Measurements from ENCODE around the gene NIT2.

The NIT2 gene

DNA sequence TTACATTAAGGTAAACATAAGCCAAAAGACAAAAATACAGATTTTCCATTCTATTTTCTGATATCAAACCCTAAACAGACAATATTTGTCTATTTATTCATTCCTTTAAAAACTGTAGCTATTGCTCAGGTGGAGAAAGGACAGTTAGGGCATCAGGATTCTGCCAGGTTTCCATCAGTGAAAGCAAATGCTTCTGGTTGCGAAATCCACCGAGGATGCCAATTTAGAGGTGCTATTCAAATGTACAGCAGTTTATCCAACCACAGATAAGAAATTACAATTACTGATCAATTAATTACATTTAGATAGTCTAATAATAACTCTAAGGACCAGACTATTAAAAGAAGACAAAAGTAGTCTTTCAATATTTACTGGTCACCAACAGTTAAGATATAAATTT lies 62.4 kb downstream of the NIT2 start:
- DNase-seq (ENCODE audit: low spot score) = no peak

DNA sequence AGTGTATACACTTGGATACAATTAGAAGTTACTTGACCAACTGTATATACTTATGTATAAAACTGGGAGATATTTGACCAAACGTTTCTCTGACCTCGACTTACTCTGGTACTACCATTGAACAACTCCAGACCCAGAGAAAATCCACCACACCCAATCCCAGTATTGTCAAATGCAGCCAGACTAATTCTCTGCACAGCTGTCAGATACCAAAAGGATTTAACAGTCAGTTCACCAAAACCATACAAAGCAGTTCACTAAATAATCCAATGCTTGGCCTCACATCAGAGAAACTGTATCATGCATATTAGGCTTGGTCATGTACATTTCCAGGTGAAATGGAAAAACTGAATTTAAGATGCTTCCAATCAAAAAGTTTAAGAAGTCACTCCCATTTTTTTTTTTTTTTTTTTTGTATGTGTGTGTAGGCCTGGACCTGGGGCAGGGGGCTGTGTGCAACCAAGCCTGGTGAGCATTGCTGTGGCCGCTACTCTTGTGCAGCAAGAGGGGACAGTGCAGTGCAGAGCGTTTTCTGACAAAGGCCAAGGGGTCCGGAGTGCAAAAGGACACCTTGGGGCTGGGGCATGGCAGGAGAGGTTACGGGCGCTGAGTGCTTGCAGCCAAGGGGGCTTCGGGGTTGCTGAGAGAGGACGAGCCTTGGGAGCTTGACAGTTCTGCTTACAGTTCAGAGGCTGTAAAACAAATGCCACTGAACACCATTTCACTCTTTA lies 64.9 kb downstream of the NIT2 start:
- no peak for DNase-seq (ENCODE audit: low spot score)

DNA sequence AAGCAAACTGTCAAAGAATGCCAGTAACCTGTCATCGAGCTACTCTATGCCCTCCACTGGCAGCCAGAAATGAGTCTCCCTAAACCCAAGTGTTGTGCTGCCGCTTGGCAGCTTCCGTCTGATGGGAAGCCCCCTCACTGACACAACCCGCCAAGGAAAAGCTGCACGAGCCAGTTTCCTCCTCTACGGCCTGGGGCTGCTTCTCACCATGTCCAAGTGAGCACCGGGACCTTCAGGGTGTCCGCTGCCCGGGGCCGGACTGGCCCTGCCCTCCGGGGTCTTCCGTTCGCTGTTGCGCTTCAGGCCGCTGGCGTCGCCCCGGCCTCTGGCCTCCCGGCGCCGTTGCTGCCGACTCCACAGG lies 65.8 kb downstream of the NIT2 start:
- DNase-seq (ENCODE audit: low spot score) = peak; percentile 5

DNA sequence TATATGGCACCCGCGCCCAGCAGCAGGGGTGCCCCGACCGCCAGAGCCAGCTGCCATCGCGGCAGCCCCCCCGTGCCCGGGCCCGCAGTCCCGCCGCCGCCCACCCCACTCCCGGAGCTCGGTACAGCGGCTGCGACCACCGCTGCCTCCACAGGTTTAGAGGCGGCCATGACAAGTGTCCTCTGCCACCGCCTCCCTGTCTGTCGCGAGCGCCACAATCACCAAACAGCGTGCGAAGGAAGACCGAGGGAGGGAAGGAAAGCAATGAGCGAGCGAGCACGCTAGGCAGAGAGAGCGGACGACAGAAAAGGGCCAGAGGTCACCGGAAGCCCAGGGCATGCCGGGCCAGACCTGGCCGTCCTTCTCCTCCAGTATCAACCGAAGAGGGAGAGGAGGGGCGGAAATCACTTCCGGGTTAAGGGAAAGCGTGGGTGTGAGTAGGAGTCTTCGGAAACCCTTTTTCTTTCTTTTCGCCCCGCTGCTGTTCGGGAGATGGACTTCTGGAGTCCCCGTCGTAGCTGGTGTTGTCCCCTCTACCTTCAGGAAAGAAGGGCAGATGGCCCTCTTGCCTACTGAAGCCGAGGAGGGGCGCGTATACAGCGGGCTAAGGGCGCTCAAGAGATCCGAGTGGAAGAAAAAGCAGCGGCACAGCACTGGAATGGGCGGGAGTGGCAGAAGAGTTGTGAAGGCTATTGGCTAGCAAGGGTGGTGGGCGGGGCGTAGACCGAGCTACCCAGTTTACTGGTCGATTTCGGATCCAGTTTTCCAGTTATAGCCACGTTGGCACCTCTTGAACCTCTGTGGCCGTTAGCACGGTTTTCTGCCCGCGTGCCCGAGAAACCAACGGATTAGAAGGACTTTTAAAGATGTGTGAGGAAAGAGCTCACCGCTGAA lies 66.5 kb downstream of the NIT2 start, which contains the start of the genes LNP1 and TOMM70:
TSS of gene LNP1 (plus strand) at position 760 of the 894 bp plus-strand sequence. CDS start 28,191 bp downstream, outside the sequence.
TSS of gene TOMM70 (minus strand) at position 310 of the 894 bp plus-strand sequence. CDS start at position 170, 140 bp downstream.
- peak; percentile 92 for DNase-seq (ENCODE audit: low spot score)

DNA sequence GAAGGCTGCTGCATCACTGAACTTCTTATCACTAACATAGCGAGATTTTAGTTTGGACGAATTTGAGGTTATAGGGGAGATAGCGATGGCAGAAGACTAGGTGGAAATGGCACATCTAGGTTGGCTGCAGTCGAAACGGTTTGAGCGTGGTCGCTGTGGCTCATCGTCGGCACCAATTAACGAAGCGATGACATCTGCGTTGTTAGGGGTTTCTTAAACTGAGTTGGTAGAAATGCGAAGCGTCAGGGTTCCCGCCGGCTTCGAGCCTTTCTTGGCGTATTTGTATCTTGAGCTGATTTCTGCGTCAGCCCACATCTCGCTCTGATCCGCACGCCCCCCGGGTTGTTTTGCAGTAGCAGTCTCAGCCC lies 67.1 kb downstream of the NIT2 start:
- DNase-seq (ENCODE audit: low spot score) = peak; percentile 32

DNA sequence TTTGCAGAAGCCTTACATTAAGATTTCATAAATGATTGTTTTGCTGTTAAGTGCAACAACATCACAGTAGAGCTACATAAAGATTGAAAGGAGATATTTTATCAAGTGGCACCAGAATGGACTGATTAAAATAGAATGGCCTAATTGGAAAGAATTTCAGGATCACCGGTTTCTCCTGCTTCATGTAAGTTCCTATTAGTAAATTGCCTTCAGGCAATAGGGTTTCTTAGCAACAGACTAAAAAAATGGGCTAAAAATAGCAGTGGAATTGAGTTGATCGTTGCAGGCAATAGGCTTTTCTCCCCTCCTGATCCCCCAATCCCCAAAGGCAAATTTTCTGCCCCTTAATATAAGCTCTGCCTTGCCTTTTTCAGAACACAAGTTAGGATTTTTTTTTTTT lies 67.7 kb downstream of the NIT2 start:
- DNase-seq (ENCODE audit: low spot score) = no peak

DNA sequence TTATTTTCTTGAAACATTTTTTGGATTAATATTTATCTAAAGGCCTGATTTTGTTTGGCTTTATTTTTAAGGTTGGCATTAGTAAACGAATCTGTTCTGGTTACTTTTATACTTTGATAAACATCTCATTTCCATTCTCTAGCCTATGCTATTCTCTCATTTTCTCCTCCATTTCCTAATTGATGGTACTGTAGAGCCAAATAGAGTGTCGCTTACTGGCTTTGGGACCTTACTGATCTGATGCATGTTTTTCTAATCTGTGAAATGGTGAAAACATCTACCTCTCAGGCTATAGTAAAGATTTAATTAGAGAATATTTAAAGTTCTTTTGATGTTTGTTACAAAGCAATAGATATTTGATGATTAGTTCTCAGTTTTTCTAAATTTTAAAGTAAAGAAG lies 68.3 kb downstream of the NIT2 start:
- DNase-seq (ENCODE audit: low spot score) = no peak

DNA sequence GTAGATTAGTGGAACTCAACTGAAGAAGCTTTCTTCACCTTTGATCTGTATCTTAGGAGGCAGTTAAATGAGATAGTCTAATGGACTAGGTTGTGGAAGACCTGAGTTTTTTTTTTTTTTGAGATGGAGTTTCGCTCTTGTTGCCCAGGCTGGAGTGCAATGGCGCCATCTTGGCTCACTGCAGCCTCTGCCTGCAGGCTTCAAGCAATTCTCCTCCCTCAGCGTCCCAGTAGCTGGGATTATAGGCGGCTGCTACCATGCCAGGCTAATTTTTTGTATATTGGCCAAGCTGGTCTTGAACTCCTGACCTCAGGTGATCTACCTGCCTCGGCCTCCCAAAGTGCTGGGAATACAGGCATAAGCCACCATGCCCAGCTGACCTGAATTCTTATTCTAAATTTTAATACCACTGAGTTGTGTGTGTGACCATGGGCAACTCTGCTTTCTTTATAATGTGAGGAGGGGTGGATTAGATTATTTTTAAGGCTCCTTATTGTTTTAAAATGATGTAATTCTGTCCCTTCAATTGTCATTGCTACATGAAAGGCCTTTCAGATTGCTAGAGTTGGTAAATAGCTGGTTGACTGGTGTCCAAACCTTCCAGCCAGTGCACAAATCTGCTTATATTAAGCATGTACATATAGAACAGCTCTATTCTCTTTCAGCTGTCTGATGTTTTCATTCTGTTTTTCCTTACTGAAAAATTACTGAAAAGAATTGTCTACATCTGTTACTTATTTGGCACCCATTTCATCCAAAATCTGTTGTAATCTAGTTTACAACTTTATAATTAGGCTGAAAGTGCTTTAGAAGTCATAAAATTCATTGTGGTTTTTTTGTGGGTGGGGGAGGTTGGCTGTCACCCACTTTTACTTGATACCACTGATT lies 69.0 kb downstream of the NIT2 start:
- DNase-seq (ENCODE audit: low spot score) = no peak

DNA sequence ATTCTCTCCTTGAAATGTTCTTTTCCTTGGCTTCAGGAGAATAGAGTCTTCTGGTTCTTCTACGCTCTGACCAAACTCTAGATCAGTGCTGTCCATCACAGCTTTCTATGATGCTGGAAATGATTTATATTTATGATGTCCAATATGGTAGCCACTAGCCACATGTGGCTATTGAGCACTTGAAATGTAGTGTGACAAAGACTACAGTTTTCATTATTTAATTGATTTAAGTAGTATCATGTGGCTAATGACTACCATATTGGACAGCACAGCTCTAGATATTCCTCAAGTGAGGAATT lies 69.6 kb downstream of the NIT2 start:
- no peak for DNase-seq (ENCODE audit: low spot score)

DNA sequence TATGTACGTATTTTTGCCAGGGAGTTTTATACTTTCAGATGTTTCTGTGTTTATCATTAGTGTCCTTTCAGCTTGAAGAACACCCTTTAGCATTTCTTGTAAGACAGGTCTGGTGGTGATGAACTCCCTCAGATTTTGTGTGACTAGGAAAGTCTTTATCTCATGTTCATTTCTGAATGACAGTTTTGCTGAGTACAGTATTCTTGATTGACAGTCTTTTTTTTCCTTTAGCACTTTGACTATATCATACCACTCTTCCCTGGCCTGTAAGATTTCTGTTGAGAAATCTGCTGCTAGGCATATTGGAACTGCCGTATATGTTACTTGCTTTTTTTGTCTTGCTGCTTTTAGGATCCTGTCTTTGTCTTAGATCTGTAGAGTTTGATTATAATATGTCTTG lies 72.6 kb downstream of the NIT2 start:
- no peak for DNase-seq (ENCODE audit: low spot score)

DNA sequence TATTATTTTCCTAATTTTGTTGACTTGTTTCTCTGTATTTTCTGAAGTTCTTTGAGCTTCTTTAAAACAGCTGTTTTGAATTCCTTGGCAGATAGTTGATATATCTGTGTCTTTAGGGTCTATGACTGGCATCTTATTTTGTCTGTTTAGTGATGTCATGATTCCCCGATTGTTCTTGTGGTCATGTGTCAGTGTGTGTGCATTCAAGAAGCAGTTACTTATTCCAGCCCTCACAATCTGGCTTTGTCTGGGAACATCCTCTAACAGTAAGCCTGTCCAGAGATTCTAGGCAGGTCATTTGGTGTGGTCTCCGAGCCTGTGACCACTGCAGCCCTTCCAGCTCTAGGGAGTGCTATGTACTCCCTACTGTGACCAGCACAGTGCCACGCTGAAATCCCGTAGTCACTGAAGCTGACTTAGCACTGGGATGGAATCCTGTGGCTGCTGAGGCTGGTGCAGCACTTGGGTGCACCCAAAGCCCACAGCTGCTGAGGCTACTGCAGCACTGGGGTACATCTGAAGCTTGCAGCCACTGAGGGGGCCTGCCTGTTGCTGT lies 73.5 kb downstream of the NIT2 start:
- no peak for DNase-seq (ENCODE audit: low spot score)

Data from CD4-positive, alpha-beta T cell treated with Interleukin-6 at 100 ng/mL for 8 hours (primary cell).